ENCODE results near the gene ARF1.

Gene ARF1

GRCh38 chr1:228081578-228082213 lies 812 bp upstream of the ARF1 start:
- peak; percentile 61 to 65 for DNase-seq
- TF ChIP-seq POLR2A (IDR thresholded peaks at IDR 0.05; ENCODE audit: low read length): no peak
- no peak for TF ChIP-seq GATA1 (IDR thresholded peaks at IDR 0.05; ENCODE audit: low read depth, low read length)

DNA sequence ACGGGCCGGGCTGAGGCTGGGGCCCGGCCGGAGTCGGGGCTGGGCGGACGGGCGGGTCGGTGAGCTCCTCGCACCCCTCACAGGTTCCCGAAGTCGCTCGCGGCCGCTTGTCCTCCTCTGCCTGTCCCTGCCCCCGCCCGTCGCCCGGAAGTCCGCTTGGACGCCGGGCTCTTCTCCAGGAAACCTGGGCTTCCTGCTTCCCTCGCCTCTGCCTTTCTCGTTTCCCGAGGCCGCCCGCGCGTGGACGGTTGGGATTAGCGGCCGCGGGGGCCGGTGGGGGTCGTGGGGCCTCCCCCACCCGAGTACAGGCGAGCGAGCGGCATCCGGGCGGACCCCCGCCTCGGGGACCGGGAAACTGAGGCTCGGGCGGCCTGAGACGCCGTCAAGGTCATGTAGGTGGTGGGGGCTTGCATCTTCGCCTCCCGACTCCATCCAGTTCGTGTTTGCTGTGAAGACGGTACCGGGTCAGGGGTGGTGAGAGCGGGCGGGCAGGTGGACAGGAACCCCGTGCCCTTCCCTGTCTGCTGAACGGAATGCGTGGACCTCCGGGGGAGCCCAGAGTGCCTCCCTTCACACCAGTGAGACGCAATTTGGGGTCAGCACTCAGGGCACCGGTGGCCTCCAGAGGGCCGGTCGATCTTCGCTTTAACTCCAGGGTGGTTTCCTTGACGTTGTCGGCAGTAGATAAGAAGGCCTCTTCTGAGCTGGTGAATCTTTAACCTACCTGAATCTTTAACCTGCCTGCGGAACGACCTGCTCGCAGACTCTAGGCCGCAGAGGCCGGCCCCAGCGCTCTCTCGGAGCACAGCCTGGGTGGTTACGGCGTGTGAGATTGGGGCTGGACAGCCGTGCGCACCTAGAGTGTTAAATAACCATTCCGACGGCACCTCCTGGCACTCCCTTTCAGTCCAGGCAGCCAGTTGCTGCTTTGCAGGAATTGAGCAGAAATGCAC lies 686 bp downstream of the ARF1 start:
- no peak for TF ChIP-seq POLR2A (IDR thresholded peaks at IDR 0.05; ENCODE audit: low read length)
- DNase-seq: peak; percentile 72 to 78

GRCh38 chr1:228083871-228084278 lies 1.4 kb downstream of the ARF1 start:
- peak; percentile 62 to 70 for DNase-seq
- TF ChIP-seq POLR2A (IDR thresholded peaks at IDR 0.05; ENCODE audit: low read length) (no peak), GATA1 (IDR thresholded peaks at IDR 0.05; ENCODE audit: low read depth, low read length) (no peak)

DNA sequence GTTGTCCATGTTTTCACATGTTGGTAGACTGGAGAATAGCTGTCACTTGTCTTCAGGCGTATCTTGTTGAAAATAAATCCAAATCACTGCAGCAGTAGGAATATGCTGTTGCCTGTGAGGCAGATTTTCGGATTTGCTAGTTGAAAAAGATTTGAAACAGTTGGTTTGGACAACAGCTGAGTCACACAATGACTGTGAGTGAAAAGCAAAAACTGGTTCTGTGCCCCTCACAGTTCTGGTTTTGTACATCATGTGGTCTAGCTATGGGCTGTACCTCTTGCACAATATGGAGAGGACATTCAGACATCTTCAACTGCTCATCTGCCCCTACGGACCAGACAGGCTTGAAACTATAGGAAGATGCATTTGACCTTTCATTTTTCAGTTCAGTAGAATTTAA lies 1.8 kb downstream of the ARF1 start:
- TF ChIP-seq GATA1 (IDR thresholded peaks at IDR 0.05; ENCODE audit: low read depth, low read length) (no peak), POLR2A (IDR thresholded peaks at IDR 0.05; ENCODE audit: low read length) (no peak)
- DNase-seq: peak; percentile 62 to 74

GRCh38 chr1:228084797-228085196 lies 2.3 kb downstream of the ARF1 start:
- DNase-seq: no peak
- no peak for TF ChIP-seq GATA1 (IDR thresholded peaks at IDR 0.05; ENCODE audit: low read depth, low read length)
- TF ChIP-seq POLR2A (IDR thresholded peaks at IDR 0.05; ENCODE audit: low read length): no peak

DNA sequence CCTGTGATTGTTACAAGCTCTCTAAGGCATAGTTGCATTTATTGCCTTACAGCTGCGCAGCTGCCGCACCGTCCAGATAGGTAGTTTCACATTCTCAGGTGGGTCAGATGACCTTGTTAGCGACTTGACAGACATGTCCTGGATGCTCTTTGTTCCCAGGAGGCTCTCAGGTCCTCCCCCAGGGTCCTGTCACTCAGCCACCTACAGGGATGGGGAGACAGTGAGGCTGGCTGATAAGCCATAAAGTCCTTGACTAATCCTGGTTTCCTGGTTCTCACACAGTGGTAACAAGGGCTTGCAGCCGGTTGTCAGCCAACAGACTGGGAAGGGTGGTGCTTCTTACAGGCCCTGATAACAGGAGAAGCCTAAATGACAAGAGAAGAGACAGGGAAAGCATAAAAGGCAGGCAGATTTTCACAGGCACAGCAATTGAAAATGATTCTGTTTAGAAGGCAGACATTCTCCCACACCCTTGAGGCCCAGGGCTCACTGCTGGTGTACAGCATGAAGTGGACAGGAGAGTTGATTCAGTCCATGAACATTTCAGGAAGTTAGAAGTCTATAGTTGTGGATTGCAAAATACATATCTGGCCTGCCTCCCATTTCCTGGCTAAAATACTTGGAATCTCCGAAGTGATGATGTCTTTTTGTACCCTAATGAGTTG lies 2.9 kb downstream of the ARF1 start:
- DNase-seq: peak; percentile 73 to 78
- TF ChIP-seq POLR2A (IDR thresholded peaks at IDR 0.05; ENCODE audit: low read length): no peak

- TF ChIP-seq GATA1 (IDR thresholded peaks at IDR 0.05; ENCODE audit: low read depth, low read length): no peak
- no peak for TF ChIP-seq POLR2A (IDR thresholded peaks at IDR 0.05; ENCODE audit: low read length)
Observed at GRCh38 chr1:228087771-228088251, 5.3 kb downstream of the ARF1 start.

GRCh38 chr1:228088586-228089498 lies 6.3 kb downstream of the ARF1 start:
- no peak for TF ChIP-seq GATA1 (IDR thresholded peaks at IDR 0.05; ENCODE audit: low read depth, low read length)
- TF ChIP-seq POLR2A (IDR thresholded peaks at IDR 0.05; ENCODE audit: low read length): no peak
- peak; percentile 75 to 91 for DNase-seq

More at GRCh38 chr1:228087771-228088251, 5.3 kb downstream of the ARF1 start:
- no peak for DNase-seq

DNA sequence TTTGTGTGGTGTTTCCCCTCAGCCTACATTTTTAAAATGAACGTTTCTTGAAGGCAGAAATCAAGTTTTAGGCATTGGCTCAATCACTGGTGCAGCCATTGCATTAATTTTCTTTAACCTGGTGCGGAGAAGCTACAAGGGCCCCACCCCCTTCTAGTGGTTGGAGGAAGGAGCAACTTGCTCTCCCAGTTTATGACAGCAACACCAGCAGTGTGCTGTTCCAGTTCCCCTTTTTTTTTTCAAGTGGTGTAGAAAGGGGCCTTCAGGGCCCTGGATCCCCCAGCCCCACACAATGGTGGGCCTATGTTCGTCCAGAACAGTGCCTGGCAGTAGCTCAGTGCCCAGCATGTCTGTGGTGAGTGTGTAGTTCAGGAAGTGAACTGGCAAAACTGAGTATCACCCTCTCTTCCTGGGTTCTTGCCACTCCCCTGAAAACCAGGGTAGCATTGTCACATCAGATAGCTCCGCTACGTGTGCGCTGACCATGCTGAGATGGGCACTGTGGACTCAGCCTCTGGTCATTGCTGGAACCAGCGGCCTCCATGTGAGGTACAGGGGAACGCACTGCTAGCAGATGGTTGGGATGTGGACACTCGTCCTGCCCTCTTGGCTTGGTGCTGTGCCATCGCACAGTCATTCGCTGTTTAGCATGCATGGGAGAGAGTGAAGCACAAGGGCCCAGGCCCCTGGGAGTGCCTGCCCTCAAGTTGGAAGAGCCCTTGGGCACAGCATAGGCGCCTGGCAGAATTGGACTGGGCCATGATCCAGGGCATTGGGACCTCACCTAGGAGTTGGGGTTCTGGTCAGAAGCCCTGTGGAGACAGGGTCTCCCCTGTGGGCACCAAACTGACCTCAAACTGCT lies 7.2 kb downstream of the ARF1 start:
- TF ChIP-seq POLR2A (IDR thresholded peaks at IDR 0.05; ENCODE audit: low read length): no peak
- no peak for TF ChIP-seq GATA1 (IDR thresholded peaks at IDR 0.05; ENCODE audit: low read depth, low read length)
- no peak for DNase-seq

DNA sequence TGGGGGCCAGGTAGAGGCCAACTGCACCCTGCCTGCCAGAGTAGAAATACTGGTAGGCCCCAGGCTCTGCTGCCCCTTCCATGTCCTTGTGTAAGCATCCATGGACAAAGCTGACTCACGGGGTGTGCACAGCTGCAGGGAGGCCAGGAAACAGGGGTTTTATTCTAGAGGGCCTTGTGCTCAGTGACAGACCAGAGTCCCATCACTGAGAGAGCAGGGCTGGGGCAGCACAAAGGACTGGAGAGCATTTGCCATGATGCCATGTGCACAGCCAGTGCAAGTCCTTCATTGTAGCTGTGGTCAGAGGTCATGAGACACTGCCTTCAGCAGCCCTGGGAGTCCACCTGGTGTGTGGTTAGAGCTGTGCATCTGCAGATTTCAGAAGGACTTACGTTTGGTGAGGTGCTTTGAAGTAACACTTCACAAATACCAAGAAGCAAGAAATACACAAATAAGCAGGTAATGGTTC lies 8.1 kb downstream of the ARF1 start:
- TF ChIP-seq POLR2A (IDR thresholded peaks at IDR 0.05; ENCODE audit: low read length) (no peak), GATA1 (IDR thresholded peaks at IDR 0.05; ENCODE audit: low read depth, low read length) (no peak)
- DNase-seq: no peak

- TF ChIP-seq GATA1 (IDR thresholded peaks at IDR 0.05; ENCODE audit: low read depth, low read length) (no peak), POLR2A (IDR thresholded peaks at IDR 0.05; ENCODE audit: low read length) (no peak)
- DNase-seq: no peak
Observed at GRCh38 chr1:228091084-228091483, 8.6 kb downstream of the ARF1 start.

DNA sequence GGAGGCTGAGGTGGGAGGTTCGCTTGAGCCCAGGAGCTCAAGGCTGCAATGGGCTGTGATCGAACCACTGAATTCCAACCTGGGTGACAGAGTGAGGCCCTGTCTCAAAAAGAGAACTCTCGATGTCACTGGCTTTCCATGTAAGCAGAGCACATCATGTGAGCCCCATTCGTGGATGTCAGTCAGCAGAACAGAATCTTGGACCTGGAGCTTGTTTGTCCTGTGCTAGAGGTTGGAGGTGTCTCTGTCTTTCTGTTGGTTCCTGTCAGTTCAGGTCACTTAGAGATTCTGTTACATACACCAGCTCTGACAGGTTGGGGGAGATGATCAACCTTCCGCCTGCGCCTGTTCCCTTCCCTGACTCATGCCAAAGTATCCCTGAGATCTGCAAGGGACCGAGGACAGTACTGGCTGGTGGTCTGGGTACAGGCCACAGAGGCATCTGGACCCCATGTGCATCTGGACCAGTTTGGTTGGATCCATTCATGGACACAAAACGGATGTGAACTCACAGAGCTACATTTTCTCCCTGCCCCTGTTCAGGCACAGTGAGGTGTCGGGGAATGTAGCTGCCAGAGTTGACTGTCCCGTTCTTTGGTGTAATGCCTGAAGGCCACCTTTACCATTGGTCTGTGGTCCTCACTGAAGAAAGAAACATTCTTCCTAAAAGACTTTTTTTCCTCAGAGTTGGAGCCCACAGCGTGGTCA lies 10.0 kb downstream of the ARF1 start:
- TF ChIP-seq POLR2A (IDR thresholded peaks at IDR 0.05; ENCODE audit: low read length) (no peak), GATA1 (IDR thresholded peaks at IDR 0.05; ENCODE audit: low read depth, low read length) (no peak)
- no peak for DNase-seq

Data from erythroblast (primary cell).